ENCODE data around the gene KIF5C.

DNA sequence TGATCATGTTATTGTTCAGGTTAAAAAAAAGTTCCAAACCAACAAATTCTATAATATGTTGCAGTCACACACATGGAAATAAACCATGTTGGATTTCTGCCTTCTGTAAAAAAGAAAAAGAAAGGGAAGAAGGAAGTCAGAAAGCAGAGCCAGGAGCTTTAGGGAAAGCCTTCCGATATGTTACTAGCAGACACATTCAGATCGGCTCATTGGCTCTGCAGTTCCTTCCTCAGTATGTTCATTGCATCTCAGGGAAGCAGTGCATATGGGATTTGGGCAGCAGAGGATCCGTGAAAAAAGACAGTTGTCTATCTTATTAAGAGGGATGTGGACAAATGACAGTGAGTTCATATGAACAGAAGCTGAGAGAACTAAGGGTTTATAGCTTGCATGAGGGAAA, 68.1 kb downstream of the KIF5C start:
- TF ChIP-seq, protein P1, sequence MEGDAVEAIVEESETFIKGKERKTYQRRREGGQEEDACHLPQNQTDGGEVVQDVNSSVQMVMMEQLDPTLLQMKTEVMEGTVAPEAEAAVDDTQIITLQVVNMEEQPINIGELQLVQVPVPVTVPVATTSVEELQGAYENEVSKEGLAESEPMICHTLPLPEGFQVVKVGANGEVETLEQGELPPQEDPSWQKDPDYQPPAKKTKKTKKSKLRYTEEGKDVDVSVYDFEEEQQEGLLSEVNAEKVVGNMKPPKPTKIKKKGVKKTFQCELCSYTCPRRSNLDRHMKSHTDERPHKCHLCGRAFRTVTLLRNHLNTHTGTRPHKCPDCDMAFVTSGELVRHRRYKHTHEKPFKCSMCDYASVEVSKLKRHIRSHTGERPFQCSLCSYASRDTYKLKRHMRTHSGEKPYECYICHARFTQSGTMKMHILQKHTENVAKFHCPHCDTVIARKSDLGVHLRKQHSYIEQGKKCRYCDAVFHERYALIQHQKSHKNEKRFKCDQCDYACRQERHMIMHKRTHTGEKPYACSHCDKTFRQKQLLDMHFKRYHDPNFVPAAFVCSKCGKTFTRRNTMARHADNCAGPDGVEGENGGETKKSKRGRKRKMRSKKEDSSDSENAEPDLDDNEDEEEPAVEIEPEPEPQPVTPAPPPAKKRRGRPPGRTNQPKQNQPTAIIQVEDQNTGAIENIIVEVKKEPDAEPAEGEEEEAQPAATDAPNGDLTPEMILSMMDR (IDR thresholded peaks at IDR 0.05) = no peak
- TF ChIP-seq EP300 (IDR thresholded peaks at IDR 0.05; ENCODE audit: low read depth) (no peak), POLR2AphosphoS5 (IDR thresholded peaks at IDR 0.05) (no peak)
